Right lobe of liver (tissue), 4 donors: ENCODE data around the gene LAMC1.

ENCODE experiments used
- POLR2A ChIP-seq: fragments of 450-650 bp; IDR thresholded peaks from one replicate; pipeline ENCODE4 v1.6.1; 2017; ENCODE audit warnings: antibody characterized with exemption, mild to moderate bottlenecking
- TF ChIP-seq, protein P1 (sequence below), 4 donors: fragments of 200-600 bp in 3 of 4; fragments of 450-650 bp in 1 of 4; IDR thresholded peaks; one replicate each; pipeline versions ENCODE4 v1.5.1 to v1.8.0; 2016 to 2022; ENCODE audit warnings: antibody characterized with exemption in 4 of 4, mild to moderate bottlenecking in 2 of 4
- donor health status: DM: no; HTN: no; CAD: no.
- donor health status: DM: no; HTN: no; CAD: no.
- donor health status: DM: no; HTN: yes; CAD: no.

DNA sequence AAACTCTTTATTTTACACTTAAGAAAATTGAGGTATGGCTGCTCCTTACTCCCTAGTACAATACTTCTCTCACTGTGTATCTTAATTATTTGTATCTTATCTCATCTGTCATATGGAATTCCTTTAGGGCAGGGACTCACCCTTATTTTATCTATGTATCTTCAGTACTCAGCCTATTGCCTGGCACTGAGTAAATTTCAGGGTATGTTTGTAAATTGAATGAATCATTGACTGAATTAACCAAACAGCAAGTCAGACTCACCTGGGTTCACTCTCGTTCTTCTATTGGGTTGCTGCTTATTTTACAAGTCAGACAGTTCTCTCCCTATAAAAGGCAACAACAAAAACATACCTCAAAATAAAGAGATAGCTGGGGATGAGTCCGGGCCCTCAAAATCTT, 63.8 kb downstream of the LAMC1 start:
- no peak for TF ChIP-seq POLR2A
- TF ChIP-seq, protein P1, sequence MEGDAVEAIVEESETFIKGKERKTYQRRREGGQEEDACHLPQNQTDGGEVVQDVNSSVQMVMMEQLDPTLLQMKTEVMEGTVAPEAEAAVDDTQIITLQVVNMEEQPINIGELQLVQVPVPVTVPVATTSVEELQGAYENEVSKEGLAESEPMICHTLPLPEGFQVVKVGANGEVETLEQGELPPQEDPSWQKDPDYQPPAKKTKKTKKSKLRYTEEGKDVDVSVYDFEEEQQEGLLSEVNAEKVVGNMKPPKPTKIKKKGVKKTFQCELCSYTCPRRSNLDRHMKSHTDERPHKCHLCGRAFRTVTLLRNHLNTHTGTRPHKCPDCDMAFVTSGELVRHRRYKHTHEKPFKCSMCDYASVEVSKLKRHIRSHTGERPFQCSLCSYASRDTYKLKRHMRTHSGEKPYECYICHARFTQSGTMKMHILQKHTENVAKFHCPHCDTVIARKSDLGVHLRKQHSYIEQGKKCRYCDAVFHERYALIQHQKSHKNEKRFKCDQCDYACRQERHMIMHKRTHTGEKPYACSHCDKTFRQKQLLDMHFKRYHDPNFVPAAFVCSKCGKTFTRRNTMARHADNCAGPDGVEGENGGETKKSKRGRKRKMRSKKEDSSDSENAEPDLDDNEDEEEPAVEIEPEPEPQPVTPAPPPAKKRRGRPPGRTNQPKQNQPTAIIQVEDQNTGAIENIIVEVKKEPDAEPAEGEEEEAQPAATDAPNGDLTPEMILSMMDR (IDR thresholded peaks at IDR 0.05), result no peak
